ENCODE data around the gene DENND10. TPM values are rescaled to one million over a fixed set of nuclear protein-coding genes. Genes with fewer than 3 reads are reported as not detected.
"Not testable (repeated sequence)": the region's sequence is repeated elsewhere in the genome, so short reads cannot be mapped to it uniquely, and the experiment has no call there.

DENND10 gene
- total RNA-seq, 1 experiment from 2014 or later = 15.8 TPM

- no peaks in the 10 kb centered on the region for H3K9me3 Mint-ChIP-seq (ENCODE audit: low read depth, unreplicated experiment)
- TF ChIP-seq CTCF (IDR thresholded peaks at IDR 0.05; ENCODE audit: unreplicated experiment) = no peak
- H3K36me3 Mint-ChIP-seq (ENCODE audit: insufficient read depth, unreplicated experiment) = no peaks in the 10 kb centered on the region
- H3K27ac Mint-ChIP-seq (ENCODE audit: unreplicated experiment) = no peak overlapping the region
- no peaks in the 10 kb centered on the region for H3K4me1 Mint-ChIP-seq (ENCODE audit: low read depth, unreplicated experiment)
- CTCF ChIA-PET = interaction anchor here (1.0 kb wide), 1 partner anchor 15 kb away, joined by 3 read pairs; the partner anchor contains the start of gene EIF3A
- no TSS peak for BruUV-seq (replicated peaks)
- H3K4me3 Mint-ChIP-seq (ENCODE audit: low read depth, unreplicated experiment) = no peak overlapping the region
- no peaks in the 10 kb centered on the region for H3K27me3 Mint-ChIP-seq (ENCODE audit: unreplicated experiment)
- intact Hi-C loops (cut with micrococcal nuclease; ENCODE audit: unreplicated experiment) = no loop called here
- DNase-seq = no peak
Observed at GRCh38 chr10:119095640-119096039, 8.3 kb upstream of the DENND10 start.

- BruUV-seq (replicated peaks); H3K4me3 Mint-ChIP-seq (ENCODE audit: low read depth, unreplicated experiment); DNase-seq; CTCF ChIA-PET; H3K9me3 Mint-ChIP-seq (ENCODE audit: low read depth, unreplicated experiment); H3K4me1 Mint-ChIP-seq (ENCODE audit: low read depth, unreplicated experiment); H3K27me3 Mint-ChIP-seq (ENCODE audit: unreplicated experiment); H3K27ac Mint-ChIP-seq (ENCODE audit: unreplicated experiment); H3K36me3 Mint-ChIP-seq (ENCODE audit: insufficient read depth, unreplicated experiment); intact Hi-C loops (cut with micrococcal nuclease; ENCODE audit: unreplicated experiment): not testable (repeated sequence)
Observed at GRCh38 chr10:119096641-119097415, 7.1 kb upstream of the DENND10 start.

- CTCF ChIA-PET = no interaction called here
- no peak for DNase-seq
- Mint-ChIP-seq H3K4me1 (ENCODE audit: low read depth, unreplicated experiment) (peaks cover 5% of the 10 kb centered on the region), H3K27me3 (ENCODE audit: unreplicated experiment) (no peaks in the 10 kb centered on the region), H3K27ac (ENCODE audit: unreplicated experiment) (no peak overlapping the region), H3K9me3 (ENCODE audit: low read depth, unreplicated experiment) (no peaks in the 10 kb centered on the region), H3K36me3 (ENCODE audit: insufficient read depth, unreplicated experiment) (no peaks in the 10 kb centered on the region), H3K4me3 (ENCODE audit: low read depth, unreplicated experiment) (no peak overlapping the region)
- intact Hi-C loops (cut with micrococcal nuclease; ENCODE audit: unreplicated experiment) = no loop called here
- no TSS peak for BruUV-seq (replicated peaks)
- no peak for TF ChIP-seq CTCF (IDR thresholded peaks at IDR 0.05; ENCODE audit: unreplicated experiment)
Observed at GRCh38 chr10:119098576-119098975, 5.3 kb upstream of the DENND10 start.

GRCh38 chr10:119100434-119101238 is 3.3 kb upstream of the DENND10 start:
- no peak for TF ChIP-seq CTCF (IDR thresholded peaks at IDR 0.05; ENCODE audit: unreplicated experiment)
- H3K27ac Mint-ChIP-seq (ENCODE audit: unreplicated experiment) = no peak overlapping the region
- no peaks in the 10 kb centered on the region for H3K27me3 Mint-ChIP-seq (ENCODE audit: unreplicated experiment)
- peaks cover 15% of the 10 kb centered on the region for H3K4me1 Mint-ChIP-seq (ENCODE audit: low read depth, unreplicated experiment)
- H3K9me3 Mint-ChIP-seq (ENCODE audit: low read depth, unreplicated experiment) = no peaks in the 10 kb centered on the region
- H3K36me3 Mint-ChIP-seq (ENCODE audit: insufficient read depth, unreplicated experiment) = peaks cover 6% of the 10 kb centered on the region
- CTCF ChIA-PET = interaction anchor here (0.6 kb wide), 3 partner anchors 94 to 477 kb away, joined by 3 to 4 read pairs (median 3); no protein-coding TSS in a partner anchor
- intact Hi-C loops (cut with micrococcal nuclease; ENCODE audit: unreplicated experiment) = no loop called here
- peak; percentile 25 for DNase-seq
- BruUV-seq (replicated peaks) = no TSS peak
- H3K4me3 Mint-ChIP-seq (ENCODE audit: low read depth, unreplicated experiment) = no peak overlapping the region
